Activated naive CD8-positive, alpha-beta T cell treated with anti-CD3 and anti-CD28 coated beads, Interleukin-2, amount 50 U/mL, for 16 hours (primary cell): ENCODE data around the gene NXPH4.

ENCODE experiments used
- DNase-seq: peaks from one replicate; pipeline ENCODE4 v3.0.0-alpha.2; 2020; ENCODE audit warnings: low read depth, low spot score

NXPH4 gene

GRCh38 chr12:57216014-57216911, at the start of gene NXPH4:
Gene NXPH4 (plus strand): TSS chr12:57216794. CDS start chr12:57216970, 176 bp downstream.
- DNase-seq = no peak

- no peak for DNase-seq
These were observed 49.6 kb upstream of the NXPH4 start for GRCh38 chr12:57166971-57167371.

DNA sequence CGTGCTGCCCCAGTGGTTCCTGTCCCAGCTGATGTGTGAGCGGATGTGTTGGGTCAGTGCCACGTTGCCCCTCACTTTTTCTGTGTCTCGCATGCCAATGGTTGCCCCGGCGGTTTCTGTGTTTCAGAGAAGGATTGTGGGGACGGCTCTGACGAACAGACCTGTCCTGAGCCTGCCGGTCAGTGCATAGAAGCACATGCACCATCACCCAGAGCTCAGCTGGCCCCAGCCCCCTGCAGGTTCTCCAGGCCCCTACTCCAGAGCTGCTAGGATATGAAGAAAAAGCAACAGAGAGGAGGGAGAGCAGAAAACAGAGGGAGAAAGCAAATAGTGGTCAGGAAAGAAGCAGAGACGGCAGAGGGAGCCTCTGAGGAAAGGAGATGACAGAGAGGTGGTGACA, 48.5 kb upstream of the NXPH4 start:
- DNase-seq = no peak

GRCh38 chr12:57169046-57169795, 47.4 kb upstream of the NXPH4 start:
- DNase-seq = no peak

- no peak for DNase-seq
These were observed 46.6 kb upstream of the NXPH4 start for GRCh38 chr12:57169969-57170368.

DNA sequence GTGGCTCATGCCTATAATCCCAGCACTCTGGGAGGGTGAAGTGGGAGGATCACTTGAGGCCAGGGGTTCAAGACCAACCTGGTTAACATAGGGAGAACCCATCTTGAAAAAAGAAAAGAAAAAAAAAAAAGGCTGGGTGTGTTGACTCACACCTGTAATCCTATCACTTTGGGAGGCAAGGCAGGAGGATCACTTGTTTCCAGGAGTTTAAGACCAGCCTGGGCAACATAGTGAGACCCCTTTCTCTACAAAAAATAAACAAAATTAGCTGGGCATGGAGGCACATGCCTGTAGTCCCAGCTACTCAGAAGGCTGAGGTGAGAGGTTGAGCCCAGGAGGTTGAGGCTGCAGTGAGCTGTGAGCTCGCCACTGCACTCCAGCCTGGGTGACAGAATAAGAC, 46.2 kb upstream of the NXPH4 start:
- DNase-seq = no peak

GRCh38 chr12:57170927-57171326, 45.7 kb upstream of the NXPH4 start:
- no peak for DNase-seq

GRCh38 chr12:57171668-57172067, 44.9 kb upstream of the NXPH4 start:
- no peak for DNase-seq

DNA sequence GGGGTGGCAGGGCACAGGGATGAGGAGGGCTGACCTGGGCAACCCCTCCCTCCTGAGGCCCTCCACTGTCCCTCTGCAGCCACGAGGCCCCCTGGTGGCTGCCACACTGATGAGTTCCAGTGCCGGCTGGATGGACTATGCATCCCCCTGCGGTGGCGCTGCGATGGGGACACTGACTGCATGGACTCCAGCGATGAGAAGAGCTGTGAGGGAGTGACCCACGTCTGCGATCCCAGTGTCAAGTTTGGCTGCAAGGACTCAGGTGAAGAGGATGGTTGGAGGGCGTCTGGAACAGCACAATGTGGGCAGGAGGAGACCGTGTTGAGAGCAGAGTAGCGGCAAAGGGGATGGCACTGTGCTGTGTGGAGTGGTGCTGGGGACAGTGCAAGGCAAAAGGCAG, 43.5 kb upstream of the NXPH4 start:
- no peak for DNase-seq

DNA sequence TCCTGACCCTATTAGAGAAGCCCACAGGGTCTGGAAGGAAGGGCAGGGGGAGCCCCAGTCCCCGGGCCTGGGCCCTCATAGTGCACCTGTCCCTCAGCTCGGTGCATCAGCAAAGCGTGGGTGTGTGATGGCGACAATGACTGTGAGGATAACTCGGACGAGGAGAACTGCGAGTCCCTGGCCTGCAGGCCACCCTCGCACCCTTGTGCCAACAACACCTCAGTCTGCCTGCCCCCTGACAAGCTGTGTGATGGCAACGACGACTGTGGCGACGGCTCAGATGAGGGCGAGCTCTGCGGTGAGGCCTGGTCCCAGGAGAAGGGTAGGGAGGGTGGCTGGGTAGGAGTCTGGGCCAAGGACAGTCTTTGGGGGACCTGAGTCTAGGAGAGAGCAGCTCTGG, 42.9 kb upstream of the NXPH4 start:
- no peak for DNase-seq

DNA sequence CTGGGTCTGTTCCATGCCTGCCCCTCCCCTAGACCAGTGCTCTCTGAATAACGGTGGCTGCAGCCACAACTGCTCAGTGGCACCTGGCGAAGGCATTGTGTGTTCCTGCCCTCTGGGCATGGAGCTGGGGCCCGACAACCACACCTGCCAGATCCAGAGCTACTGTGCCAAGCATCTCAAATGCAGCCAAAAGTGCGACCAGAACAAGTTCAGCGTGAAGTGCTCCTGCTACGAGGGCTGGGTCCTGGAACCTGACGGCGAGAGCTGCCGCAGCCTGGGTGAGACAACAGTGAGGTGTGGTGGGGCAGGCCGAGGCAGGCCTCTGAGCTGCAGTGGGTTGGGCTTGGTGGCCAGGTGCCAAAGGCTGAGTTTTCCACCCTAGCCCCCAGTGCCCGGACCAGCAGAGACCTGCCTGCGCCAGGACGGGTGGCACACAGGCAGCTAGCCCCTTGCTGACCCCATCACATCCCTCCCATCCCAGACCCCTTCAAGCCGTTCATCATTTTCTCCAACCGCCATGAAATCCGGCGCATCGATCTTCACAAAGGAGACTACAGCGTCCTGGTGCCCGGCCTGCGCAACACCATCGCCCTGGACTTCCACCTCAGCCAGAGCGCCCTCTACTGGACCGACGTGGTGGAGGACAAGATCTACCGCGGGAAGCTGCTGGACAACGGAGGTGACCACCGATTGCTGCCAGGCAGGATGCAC, 41.0 kb upstream of the NXPH4 start:
- no peak for DNase-seq

DNA sequence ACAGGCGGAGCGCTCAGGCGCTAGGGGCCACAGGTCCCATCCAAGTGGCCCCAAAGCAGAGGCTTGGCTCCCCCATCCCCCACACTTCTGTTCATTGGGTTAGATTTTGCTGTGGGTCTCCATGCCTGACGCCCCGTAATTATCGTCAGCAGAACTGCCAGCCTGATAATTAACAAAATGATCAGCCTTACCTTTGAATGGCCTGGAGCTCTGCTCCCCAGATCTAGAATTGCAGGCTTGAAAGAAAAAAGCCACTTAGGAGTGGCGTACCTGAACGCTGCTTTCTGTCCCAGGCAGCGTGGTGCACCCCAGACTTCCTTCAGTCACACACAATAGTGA, 40.5 kb upstream of the NXPH4 start:
- DNase-seq = no peak

DNA sequence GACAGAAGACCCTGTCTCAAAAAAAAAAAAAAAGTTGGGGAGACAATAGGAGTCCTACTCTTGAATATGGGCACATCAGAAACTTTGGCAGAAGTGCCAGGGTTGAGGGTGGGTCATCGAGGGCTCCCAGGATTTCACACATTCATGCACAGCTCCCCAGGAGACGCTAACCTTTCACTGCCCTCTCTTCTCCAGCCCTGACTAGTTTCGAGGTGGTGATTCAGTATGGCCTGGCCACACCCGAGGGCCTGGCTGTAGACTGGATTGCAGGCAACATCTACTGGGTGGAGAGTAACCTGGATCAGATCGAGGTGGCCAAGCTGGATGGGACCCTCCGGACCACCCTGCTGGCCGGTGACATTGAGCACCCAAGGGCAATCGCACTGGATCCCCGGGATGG, 39.7 kb upstream of the NXPH4 start:
- DNase-seq = no peak

DNA sequence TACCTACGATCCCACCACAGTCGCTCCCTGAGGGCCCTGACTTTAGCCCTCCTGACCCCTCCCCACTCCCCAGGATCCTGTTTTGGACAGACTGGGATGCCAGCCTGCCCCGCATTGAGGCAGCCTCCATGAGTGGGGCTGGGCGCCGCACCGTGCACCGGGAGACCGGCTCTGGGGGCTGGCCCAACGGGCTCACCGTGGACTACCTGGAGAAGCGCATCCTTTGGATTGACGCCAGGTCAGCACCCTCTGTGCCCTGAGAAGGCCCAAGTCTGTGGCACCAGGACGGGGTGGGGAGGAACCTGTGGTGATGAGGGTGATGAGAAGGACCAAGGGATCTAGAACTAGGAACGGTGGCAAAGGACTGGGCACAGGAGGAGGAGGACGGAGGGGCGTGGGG, 39.2 kb upstream of the NXPH4 start:
- DNase-seq = no peak

GRCh38 chr12:57178213-57178612, 38.4 kb upstream of the NXPH4 start:
- no peak for DNase-seq

GRCh38 chr12:57179331-57180086, 37.1 kb upstream of the NXPH4 start:
- no peak for DNase-seq

DNA sequence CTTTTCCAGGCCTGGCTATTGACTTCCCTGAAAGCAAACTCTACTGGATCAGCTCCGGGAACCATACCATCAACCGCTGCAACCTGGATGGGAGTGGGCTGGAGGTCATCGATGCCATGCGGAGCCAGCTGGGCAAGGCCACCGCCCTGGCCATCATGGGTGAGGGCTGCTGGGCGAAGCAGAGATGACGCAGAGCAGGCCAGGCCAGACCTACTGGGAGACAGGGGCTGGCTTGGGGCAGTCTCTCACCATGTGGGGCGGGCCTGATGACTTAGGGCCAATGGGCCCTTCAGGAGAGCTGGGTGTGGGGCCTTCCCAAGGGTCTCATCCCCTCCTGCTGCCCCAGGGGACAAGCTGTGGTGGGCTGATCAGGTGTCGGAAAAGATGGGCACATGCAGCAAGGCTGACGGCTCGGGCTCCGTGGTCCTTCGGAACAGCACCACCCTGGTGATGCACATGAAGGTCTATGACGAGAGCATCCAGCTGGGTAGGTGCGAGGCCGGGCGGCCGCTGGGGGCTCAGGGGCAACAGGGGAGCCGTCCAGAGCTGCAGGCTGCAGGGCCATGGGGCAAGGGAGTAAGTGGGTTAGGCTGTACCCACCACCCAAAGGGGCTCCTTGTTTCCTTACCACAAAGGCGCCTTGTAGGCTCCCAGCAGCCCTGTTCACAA, 36.1 kb upstream of the NXPH4 start:
- no peak for DNase-seq

DNA sequence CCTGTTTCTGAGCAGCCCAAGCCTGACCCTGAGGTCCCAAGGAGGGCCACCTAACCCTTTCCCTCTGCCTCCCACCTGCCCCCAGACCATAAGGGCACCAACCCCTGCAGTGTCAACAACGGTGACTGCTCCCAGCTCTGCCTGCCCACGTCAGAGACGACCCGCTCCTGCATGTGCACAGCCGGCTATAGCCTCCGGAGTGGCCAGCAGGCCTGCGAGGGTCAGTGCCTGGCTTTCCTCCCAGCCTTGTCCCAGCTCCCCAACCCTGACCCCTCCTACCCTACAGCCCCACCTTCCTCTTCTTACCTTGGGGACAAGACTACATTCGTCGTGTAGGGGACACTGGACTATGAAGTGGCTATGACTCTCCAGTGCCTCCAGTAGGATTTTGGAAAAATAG, 35.5 kb upstream of the NXPH4 start:
- no peak for DNase-seq

DNA sequence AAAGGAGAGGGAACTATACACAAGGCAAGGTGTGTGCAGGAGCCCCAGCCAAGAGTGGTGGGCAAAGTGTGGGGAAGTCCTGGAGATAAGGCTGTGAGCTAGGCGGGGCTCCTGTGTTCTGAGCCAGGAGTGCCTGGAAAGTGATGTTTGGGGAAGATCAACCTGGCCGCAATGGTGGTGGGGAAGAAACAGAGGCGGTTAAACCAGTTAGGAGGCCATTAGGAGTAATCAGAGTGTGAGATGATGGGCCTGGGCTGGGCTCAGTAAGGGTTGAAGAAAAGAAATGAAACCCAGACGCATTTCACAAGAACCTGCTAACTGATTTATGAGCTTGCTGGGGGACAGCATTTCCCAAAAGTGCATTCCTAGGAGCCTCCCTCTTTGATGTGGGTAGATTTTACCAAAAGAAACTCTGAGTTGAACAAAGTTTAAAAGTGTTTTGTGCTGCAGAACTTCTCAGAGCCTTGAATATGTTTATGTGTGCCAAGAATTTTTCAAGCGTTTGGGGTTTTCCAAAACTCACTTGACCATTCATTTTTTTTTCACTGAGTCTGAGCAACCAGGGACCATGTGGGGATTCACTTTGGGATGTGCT, 34.9 kb upstream of the NXPH4 start:
- no peak for DNase-seq

- peak; percentile 61 for DNase-seq
These were observed 33.5 kb upstream of the NXPH4 start for GRCh38 chr12:57182918-57183575.
